GM19452 (cell line): ENCODE data around the gene PRRX1.

Experiments used
- ATAC-seq: cut with Tn5 transposase; IDR thresholded peaks from one replicate; pipeline ENCODE4 v1.9.1; 2021; ENCODE audit not compliant: unreplicated experiment

Gene PRRX1

GRCh38 chr1:170664093-170664827 lies at the start of gene PRRX1:
Gene PRRX1, plus strand, starts transcription at chr1:170664131. Its CDS starts 88 bp downstream, at chr1:170664219.
- no peak for ATAC-seq

DNA sequence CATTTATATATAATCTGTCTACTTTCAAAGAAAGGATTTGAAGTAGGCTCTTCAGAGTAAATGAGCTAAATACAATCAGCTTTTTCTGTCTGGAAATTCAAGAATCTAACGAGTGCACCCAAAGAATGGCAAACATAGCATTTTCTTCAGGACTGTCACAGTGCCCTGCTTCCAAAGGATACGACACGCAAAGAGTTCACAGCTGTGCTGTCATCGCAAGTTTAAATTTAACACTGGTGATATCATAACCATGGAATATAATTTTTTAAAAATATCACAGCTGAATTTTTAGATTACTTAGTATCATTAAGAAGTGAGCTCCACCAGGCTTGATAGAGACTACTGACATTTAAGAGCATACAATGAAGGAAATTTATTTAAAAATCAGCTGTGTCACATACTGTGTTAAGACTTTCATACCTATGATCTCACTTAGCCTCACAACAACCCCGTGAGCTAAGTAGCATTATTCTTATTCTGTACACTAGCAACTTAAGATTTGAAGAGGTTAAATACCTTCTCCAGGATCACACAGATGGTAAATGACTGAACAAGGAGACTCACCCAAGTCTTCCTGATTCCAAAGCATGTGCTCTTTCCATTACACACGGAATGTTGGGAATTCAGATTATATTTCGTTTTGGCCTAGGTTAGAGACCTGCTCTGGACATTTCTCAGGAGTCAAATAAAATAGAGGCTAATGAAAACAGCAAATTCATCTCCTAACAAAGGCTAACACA lies 46.2 kb upstream of the PRRX1 start:
- no peak for ATAC-seq

GRCh38 chr1:170618421-170618820 lies 45.5 kb upstream of the PRRX1 start:
- no peak for ATAC-seq

DNA sequence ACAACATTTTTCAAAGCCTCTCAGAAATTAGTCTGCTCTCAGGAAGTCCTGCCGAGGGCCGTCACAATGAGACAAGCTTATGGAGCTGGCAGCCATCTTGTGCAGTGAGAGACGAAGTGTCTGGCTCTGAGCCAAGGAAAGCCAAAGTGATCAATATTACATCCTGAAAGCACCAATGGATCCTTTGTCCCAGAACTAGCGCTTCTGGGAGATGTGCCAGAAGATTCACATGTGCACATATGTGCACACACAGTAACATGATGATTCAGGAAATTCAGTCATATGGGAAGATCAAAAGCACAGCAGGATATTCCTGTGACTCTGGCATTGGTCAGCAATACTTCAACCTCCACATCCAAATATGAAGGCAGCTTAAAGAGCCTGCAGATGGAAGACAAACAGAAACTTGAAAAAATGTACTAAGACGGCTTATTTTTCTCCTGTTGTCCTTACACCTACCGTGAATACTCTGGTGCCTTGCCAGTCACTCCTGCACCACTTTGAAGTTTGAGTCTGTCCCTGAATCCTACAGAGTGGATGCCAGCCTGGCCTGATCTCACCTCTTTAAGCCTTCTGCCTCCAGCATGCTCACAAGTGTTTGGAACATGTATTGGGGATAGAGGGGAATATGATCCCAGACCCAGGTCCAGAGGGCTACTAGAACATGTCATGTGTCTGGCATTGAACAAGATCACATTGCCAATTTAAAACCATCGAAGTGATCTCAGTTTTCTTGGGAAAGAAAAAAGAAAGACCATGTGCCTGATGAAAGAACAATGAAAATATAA lies 44.5 kb upstream of the PRRX1 start:
- no peak for ATAC-seq

GRCh38 chr1:170620164-170620563 lies 43.8 kb upstream of the PRRX1 start:
- no peak for ATAC-seq

DNA sequence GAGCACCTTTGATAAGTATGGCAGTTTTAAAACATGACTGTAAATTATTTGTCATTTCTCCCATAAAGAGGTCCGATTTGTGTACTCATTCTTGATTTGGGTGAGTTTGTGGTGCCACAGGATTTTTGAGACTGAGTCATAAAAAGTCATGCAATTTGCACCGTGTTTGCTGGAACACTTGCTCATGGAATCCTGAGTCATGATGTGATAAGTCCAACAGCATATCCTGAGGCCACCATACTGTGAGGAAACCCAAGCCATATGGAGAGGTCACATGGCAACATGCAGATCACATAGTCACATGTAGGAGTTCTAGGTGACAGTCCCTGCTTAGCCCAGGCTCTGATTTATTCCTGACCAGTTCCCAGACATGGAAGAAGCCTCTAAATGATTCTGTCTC lies 40.8 kb upstream of the PRRX1 start:
- no peak for ATAC-seq

DNA sequence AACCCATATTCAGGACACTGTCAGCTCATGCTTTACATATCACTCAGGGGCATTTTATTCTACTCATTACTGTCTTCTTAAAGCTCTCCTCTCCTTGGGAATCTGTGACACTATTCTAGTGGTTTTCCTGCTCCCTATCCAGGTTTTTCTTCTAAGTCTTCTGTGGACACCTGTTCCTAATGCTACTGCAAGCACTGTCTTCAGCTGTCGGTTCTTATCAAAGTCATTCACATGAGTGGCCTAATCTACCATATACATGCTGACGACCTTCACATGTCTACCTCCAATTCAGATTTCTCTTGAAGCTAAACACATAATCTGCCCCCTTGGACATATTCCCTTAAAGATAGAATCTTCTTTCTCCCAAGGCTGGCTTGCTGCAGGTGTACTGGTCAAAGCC lies 39.8 kb upstream of the PRRX1 start:
- no peak for ATAC-seq

DNA sequence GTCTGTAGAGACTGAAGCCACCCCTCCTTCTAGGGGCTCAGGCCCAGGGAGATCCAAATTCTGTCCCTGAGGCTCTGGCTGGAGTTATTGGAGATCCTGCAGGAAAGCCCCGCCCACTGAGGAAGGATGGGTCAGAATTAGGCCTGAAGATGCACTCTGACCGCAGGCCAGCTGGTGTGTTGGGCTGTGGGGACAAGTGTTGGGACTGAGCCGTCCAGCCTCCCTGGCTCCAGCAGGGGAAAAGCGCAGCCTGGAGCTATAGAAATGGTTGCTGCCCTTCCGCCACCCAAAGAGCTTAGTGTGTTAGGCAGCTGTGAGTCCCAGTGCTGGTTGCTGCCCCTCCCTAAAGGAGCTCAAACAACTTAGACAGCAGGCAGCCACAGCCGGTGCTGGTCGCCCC lies 33.0 kb upstream of the PRRX1 start:
- no peak for ATAC-seq

GRCh38 chr1:170634293-170634692 lies 29.6 kb upstream of the PRRX1 start:
- ATAC-seq = no peak

GRCh38 chr1:170634824-170635410 lies 29.0 kb upstream of the PRRX1 start:
- no peak for ATAC-seq

GRCh38 chr1:170640581-170640980 lies 23.4 kb upstream of the PRRX1 start:
- no peak for ATAC-seq

GRCh38 chr1:170657275-170657853 lies 6.6 kb upstream of the PRRX1 start:
- no peak for ATAC-seq

- ATAC-seq = no peak
Measured at GRCh38 chr1:170659399-170660035, 4.4 kb upstream of the PRRX1 start.

DNA sequence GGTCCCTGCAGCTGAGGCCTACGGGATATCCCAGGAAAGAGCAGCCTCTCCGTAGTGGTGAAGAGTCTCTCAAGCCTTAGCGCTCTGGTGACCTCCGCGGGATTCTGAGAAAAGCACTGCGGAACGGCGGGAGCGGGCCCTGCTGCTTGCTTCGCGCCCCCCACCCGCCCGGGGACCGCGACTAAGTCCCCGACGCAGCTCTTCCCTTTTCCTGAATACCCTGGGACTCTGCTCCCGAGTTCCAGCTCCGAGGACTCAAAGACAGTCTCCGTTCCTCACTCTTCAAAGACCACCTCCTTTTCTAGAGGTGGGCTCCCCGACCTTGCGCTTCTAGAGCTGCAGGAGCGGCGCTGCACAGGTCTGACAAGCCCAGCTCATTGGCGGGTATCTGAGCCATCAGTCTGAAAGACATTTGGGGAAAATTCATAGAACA lies 3.6 kb upstream of the PRRX1 start:
- no peak for ATAC-seq

DNA sequence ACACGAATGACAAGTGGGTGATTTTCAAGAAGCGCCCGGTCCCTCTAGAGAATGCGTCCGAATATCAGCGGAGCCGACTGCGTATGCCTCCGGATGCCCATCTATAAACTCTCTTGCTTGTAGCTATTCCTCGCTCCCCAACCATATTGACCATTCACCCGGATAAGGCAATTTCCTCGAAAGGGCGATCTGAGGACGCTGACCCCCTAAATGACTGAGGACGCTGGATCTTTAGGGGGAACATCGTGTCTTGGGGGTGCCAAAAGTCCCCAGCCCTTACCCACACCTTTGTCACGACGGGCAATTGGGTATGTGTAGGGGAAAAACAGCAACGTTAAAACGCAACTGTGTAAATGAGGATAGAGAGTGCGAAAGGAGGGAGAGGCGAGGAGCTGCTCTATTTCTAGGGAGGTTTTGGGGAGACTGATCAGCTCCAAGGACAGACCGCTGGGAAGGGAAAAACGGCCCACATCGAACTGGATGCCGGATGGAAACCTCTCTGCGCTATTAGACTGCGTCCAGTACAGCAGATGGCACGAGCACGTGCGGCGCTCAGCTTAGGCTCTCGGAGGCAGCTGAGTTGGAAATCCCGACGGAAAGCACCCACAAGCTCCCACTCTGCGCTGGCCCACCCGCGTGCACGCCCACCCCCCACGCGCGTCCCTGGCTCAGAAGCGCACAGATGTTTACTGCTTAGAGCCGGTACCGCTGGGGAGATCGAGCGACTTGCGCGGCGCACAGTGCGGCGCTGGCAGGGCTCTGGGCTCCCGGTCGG lies 2.9 kb upstream of the PRRX1 start:
- no peak for ATAC-seq

DNA sequence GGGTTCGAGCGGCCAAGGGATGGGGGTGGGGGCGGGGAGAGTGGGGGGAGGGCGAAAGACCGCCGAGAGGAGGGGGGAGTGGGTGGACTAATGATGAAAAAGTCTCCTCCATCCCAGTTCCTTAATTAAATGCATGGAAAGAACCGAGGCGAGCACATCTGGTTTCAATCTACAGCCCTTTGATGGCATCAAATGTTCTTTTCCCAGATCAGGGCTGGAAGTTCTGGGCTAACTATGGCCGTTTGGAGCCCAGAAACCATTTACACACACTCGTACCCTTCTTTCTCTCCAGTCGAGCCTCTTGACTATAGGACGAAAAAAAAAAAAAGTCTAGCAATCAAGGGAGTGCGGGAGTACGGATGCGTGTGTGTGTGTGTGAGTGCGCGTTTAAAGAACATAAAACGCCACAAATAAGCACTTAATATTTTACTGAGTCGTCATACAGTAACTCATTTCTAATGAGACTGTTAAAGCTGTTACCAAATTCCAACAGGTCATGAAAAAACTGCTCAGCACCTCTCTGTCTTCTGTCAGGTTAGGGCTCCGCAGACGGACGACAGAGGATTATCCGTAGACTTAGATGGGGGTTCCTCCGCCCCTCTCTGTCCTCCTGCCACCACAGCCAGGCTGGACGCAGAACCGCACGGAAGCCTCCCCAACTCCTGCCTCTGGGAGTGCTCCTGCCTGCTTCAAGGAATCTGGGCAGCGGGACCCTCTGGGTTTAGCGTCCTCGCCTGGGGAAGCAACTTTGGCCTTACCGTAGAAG lies 2.1 kb upstream of the PRRX1 start:
- ATAC-seq = no peak

DNA sequence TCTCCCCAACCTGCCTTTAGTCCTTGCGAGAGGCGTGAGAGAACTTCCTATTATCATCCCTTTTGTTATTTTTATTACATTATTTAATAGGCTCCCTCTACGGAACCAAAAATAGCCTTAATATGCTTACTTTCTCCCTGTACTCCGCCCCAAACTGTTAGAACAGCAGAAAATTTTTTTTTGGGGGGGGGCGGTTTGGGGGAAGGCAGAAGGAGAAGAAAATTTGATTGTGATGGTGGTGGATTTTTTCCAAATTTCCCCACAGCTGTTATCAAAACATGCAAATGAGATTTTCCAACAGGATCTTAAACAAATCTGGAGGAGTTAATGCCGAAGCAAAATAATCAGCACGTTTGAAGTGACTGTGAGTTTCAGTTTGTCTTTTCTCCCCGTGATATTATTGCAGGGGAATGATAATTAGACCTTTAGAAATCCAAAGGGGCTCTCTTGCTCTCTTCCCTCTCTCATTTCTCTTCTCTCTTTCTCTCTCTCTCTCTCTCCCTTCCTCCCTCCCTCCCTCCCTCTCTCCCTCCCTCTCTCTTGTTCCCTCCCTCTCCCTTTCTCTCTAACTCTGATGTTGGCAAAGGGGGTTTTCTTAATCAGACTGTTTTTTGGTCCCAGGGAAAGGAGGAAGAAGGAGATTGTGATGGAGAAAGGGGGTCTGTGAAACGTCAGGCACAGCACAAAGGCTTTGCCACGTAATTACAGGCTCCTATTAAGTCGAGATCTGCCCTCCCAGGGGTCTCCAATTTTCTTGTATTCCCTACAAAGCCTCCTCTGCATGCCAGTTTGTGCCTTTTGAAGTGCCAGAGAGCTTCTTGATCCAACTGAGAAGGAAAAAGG lies 1.1 kb upstream of the PRRX1 start:
- no peak for ATAC-seq
